Measurements from ENCODE around the gene LTA4H. TPM values are rescaled to one million over a fixed set of nuclear protein-coding genes. Genes with fewer than 3 reads are reported as not detected.

Gene LTA4H
- total and polyA plus RNA-seq, 10 donors, result 58.0 to 183 (median 93.5) TPM

- Histone ChIP-seq H3K9me3 (no peaks in the 10 kb centered on the region), H3K4me1 (no peaks in the 10 kb centered on the region), H3K27me3 (replicated peaks in 1 of 7) (no peaks in the 10 kb centered on the region), H3K4me3 (no peak overlapping the region), H3K36me3 (peaks cover 0 to 16% (median 0%) of the 10 kb centered on the region in 6 donors), H3K27ac (no peak overlapping the region)
- DNase-seq, result no peak
- WGBS, 5 donors, result 92 to 98% (median 94%) methylated on average over 2 of the region's 2 CpGs
- TF ChIP-seq POLR2AphosphoS5 (IDR thresholded peaks at IDR 0.05) (no peak), POLR2A (IDR thresholded peaks at IDR 0.05) (no peak), CTCF (IDR thresholded peaks at IDR 0.05 in 8 of 11, conservative IDR thresholded peaks at IDR 0.05 in 3 of 11) (no peak)
- intact Hi-C loops (cut with DNase I; ENCODE audit: low total_unique reads), result no loop called here
Measured at GRCh38 chr12:95967301-95967700, 68.1 kb downstream of the LTA4H start.

- 82 to 98% (median 89%) methylated on average over 7 of the region's 7 CpGs for WGBS, 5 donors
- no peaks in the 10 kb centered on the region for H3K9me3 ChIP-seq
- H3K27me3 ChIP-seq (replicated peaks in 1 of 7), result no peaks in the 10 kb centered on the region
- no peaks in the 10 kb centered on the region for H3K4me1 ChIP-seq
- intact Hi-C loops (cut with DNase I; ENCODE audit: low total_unique reads), result no loop called here
- DNase-seq, result no peak
- H3K27ac ChIP-seq, result no peak overlapping the region
- peaks cover 0 to 16% (median 0%) of the 10 kb centered on the region in 6 donors for H3K36me3 ChIP-seq
- no peak for TF ChIP-seq CTCF (IDR thresholded peaks at IDR 0.05 in 8 of 11, conservative IDR thresholded peaks at IDR 0.05 in 3 of 11)
- TF ChIP-seq POLR2AphosphoS5 (IDR thresholded peaks at IDR 0.05), result no peak
- no peak for TF ChIP-seq POLR2A (IDR thresholded peaks at IDR 0.05)
- no peak overlapping the region for H3K4me3 ChIP-seq
Measured at GRCh38 chr12:95966287-95966870, 69.0 kb downstream of the LTA4H start.

GRCh38 chr12:95963096-95963495 lies 72.3 kb downstream of the LTA4H start:
- TF ChIP-seq POLR2AphosphoS5 (IDR thresholded peaks at IDR 0.05), result no peak
- no peak for TF ChIP-seq POLR2A (IDR thresholded peaks at IDR 0.05)
- no peak for TF ChIP-seq CTCF (IDR thresholded peaks at IDR 0.05 in 8 of 11, conservative IDR thresholded peaks at IDR 0.05 in 3 of 11)
- WGBS, 5 donors, result 68 to 82% (median 72%) methylated on average over 2 of the region's 2 CpGs
- intact Hi-C loops (cut with DNase I; ENCODE audit: low total_unique reads), result no loop called here

GRCh38 chr12:95962222-95962621 lies 73.2 kb downstream of the LTA4H start:
- H3K27ac ChIP-seq, result no peak overlapping the region
- TF ChIP-seq POLR2AphosphoS5 (IDR thresholded peaks at IDR 0.05) (no peak), POLR2A (IDR thresholded peaks at IDR 0.05) (no peak), CTCF (IDR thresholded peaks at IDR 0.05 in 8 of 11, conservative IDR thresholded peaks at IDR 0.05 in 3 of 11) (no peak)
- no peak for DNase-seq
- no peaks in the 10 kb centered on the region for H3K27me3 ChIP-seq (replicated peaks in 1 of 7)
- 77 to 87% (median 83%) methylated on average over 7 of the region's 7 CpGs for WGBS, 5 donors
- H3K36me3 ChIP-seq, result peaks cover 0 to 11% (median 0%) of the 10 kb centered on the region in 6 donors
- intact Hi-C loops (cut with DNase I; ENCODE audit: low total_unique reads), result no loop called here
- no peaks in the 10 kb centered on the region for H3K4me1 ChIP-seq
- H3K9me3 ChIP-seq, result no peaks in the 10 kb centered on the region
- H3K4me3 ChIP-seq, result no peak overlapping the region

More at GRCh38 chr12:95963096-95963495, 72.3 kb downstream of the LTA4H start:
- no peak overlapping the region for H3K4me3 ChIP-seq
- peaks cover 0 to 15% (median 0%) of the 10 kb centered on the region in 6 donors for H3K36me3 ChIP-seq
- no peaks in the 10 kb centered on the region for H3K4me1 ChIP-seq
- no peaks in the 10 kb centered on the region for H3K27me3 ChIP-seq (replicated peaks in 1 of 7)
- no peak for DNase-seq
- H3K27ac ChIP-seq, result no peak overlapping the region
- H3K9me3 ChIP-seq, result no peaks in the 10 kb centered on the region

Measured in spleen (tissue), 11 donors.